Fibroblast of skin of left biceps (primary cell): Measurements from ENCODE around the gene UMAD1.

Experiments
- DNase-seq, 2 experiments: peaks; one replicate each; pipeline ENCODE4 v3.0.0-alpha.2; 2013; ENCODE audit warnings: low read depth in 2 of 2

UMAD1 gene

GRCh38 chr7:7922684-7923385 lies 282.3 kb downstream of the UMAD1 start:
- no peak for DNase-seq

- DNase-seq, result no peak
These were observed 283.3 kb downstream of the UMAD1 start for GRCh38 chr7:7923818-7924217.

- no peak for DNase-seq
These were observed 283.8 kb downstream of the UMAD1 start for GRCh38 chr7:7924303-7924702.
